ENCODE results near the gene KRTAP16-1.

GRCh38 chr17:41343029-41343428 is 33.9 kb upstream of the KRTAP16-1 start:
- TF ChIP-seq CTCF (conservative IDR thresholded peaks at IDR 0.05; ENCODE audit: low read depth, low read length) (no peak), POLR2A (IDR thresholded peaks at IDR 0.05; ENCODE audit: low read depth, low read length) (no peak), NFE2L2 (IDR thresholded peaks at IDR 0.05; ENCODE audit: low read depth, low read length) (no peak), CEBPB (IDR thresholded peaks at IDR 0.05; ENCODE audit: low read depth, low read length) (no peak)

Data from IMR-90 (cell line).